Measurements from ENCODE around the gene SMIM36.
"Not testable (repeated sequence)": the region's sequence is repeated elsewhere in the genome, so short reads cannot be mapped to it uniquely, and the experiment has no call there.

SMIM36 gene

GRCh38 chr17:55454906-55455474 is 56.3 kb downstream of the SMIM36 start:
- no peak for DNase-seq (ENCODE audit: low spot score)

- no peak for DNase-seq (ENCODE audit: low spot score)
These were observed 57.3 kb downstream of the SMIM36 start for GRCh38 chr17:55453839-55454557.

GRCh38 chr17:55452139-55452790 is 59.0 kb downstream of the SMIM36 start:
- no peak for DNase-seq (ENCODE audit: low spot score)

DNA sequence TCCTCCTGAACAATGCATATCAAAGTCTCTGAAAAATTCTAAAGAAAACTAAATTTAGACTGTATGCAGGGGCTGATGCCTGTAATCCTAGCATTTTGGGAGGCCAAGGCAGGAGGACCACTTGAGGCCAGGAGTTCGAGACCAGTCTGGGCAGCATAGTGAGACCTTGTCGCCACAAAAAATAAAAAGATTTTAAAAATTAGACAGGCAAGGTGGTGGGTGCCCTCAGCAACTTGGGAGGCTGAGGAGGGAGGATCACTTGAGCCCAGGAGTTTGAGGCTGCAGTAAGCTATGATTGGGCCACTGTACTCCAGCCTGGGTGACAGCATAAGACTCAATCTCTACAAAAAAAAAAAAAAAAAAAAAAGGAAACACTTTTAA is 59.5 kb downstream of the SMIM36 start:
- DNase-seq (ENCODE audit: low spot score) = no peak

- no peak for DNase-seq (ENCODE audit: low spot score)
These were observed 60.0 kb downstream of the SMIM36 start for GRCh38 chr17:55451203-55451641.

DNA sequence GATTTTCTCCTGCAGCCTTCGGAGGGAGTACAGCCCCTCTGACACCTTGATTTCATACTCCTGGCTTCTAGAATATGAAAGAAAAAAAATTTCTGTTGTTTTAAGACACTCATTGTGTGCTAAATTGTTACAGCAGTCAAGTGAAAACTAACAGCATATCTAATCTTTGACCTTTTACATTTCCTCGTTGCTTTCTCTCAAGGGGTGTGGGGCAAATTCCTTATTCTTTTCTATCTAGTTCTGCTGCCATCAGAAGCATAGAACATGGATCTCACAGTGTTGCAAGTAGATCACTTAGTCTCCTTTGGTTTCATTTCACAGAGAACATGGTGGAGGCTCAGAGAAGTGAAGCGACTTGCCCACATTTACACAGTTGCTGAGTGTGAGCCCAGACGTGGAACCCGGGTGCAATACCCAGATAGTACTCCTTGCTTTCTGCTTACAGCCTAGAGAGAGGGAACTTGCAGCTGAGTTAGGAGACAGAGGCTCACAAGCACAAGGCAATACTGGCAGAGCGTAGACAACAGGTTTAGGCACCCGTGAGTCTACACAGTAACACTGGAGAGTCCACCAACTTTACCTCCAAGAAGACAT is 60.9 kb downstream of the SMIM36 start:
- DNase-seq (ENCODE audit: low spot score) = no peak

DNA sequence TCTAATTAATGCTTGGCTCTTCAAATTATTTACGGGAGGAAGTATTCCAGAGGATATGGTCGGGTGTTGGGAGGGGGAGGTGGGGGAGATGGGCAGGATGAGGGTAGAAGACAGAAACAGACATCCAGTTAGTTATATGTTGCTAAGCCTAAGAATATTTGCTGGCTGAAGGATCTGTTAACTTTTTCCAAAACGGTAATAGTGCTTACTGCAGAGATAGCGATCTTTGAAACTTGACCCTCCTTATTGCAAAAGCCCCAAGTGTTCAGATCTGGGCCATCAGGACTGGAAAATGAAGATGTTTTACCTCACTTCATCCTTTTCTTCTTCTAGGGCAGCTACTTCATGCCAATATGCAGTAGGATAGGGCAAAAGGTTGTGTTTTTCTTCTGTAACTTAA is 62.6 kb downstream of the SMIM36 start:
- DNase-seq (ENCODE audit: low spot score) = no peak

DNA sequence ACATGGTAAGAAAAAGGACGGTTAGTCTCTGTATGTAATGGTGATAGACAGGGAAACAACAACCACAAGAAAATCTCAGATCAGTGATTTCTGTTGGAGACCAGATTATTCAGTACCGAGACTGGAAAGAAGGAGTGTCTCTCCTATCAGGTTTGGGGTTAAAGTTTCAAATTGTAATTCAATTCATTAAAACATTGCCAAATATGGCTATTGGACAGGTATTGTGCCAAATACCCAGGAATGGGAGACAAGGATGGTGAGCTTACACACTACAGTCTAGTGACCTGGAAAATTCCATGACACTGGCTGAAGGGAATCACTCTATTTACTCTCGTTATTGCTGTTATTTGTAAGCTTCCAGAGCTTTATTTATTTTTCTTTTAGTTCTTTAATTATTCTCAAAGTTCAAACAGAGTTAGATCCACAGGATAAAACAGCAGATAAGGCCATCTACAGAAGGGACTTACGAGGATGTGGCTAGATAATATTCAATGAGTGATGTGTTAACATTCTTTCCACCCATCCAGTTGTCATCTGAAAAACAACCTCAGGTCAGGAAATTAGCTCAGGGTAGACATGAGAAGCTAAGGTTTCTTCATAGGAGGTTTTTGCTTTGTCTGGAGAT is 64.6 kb downstream of the SMIM36 start:
- DNase-seq (ENCODE audit: low spot score) = no peak

GRCh38 chr17:55446004-55446403 is 65.2 kb downstream of the SMIM36 start:
- not testable (repeated sequence) for DNase-seq (ENCODE audit: low spot score)

- no peak for DNase-seq (ENCODE audit: low spot score)
These were observed 66.5 kb downstream of the SMIM36 start for GRCh38 chr17:55444471-55445441.

DNA sequence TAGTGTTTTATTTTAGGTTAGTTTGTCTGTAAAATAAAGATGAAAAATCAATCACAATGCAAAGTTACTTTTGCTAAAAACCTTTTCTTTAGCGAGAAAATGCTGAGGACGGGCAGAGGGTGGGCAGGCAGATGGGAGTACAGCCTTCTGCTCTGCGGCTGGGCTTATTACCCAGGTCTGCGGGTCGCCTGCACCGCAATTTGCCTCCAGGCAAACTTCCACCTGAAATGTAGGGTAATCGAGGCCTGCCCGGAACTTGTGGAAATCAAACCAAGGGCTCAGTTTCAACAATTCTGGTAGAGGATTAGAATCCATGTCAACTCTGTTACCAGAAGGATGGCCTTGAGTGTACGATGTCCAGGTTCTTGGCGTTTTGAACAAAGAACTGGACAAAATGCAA is 67.3 kb downstream of the SMIM36 start:
- no peak for DNase-seq (ENCODE audit: low spot score)

DNA sequence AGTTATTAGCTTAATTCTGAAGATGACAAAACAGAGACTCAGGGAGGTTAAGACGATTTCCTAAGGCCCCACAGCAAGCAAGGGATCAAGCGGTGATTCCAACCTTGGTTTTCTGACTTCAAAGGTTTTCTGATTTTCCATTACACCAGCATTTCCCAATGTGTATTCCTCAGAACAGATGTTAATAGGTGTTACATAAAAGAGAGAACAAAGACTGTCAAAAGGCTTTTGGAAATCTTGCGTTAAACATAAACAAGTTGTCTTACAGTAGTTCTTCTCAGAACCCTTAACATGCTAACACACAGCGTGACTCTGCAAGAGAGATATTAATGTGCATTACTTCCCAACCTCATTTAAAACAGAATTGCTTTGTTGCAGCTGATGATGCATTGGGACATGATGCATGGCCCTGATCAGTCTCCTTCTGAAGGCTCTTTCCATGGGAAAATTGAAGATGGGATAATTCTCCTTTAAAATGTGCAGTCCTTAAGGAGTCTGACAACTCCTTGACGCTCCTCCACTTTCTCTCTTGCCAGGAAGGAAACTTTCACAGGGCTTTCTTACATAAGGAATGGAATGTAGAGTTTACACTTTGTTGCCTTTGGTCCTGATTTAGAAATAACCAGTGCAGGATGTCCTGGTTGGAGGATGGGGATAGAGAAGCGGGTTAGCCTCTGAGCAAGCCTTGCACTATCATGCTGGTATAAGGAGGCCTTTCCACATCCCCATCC is 68.1 kb downstream of the SMIM36 start:
- DNase-seq (ENCODE audit: low spot score) = no peak

DNA sequence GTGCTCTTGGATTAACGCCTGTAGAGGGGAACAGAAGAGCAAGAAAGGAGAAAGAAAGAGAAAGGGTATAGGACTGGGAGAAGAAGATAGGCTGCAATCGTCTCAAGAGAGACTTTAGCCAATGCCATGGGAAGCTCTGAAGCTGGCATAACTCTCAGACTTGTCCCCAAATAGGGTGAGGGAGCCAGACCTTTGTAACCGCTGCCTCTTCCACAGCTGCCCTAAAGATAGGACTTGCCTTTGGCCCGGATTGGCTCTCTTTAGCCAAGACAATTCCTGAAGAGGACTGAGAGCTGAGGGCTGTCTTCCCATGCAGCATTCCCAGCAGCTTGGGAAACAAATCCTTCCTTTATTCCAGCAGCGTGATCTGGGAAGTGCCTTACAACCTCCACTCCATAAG is 68.8 kb downstream of the SMIM36 start:
- no peak for DNase-seq (ENCODE audit: low spot score)

DNA sequence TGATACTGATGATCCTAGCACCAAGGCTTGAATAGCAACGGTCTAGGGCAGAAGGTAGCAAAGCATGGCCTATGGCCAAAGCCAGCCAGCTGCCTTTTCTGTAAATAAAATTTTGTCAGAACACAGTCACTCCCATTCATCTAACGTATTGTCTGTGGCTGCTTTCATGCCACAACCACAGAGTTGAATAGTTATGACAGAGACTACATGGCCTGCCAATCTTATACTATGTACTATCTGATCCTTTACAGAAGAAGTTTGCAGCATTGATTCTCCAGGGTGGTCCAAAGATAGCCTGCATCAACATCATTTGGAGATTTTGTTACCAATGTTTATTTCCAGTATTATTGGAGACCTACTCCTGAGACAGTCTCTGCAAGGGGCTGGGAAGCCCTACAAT is 69.7 kb downstream of the SMIM36 start:
- DNase-seq (ENCODE audit: low spot score) = no peak

GRCh38 chr17:55440391-55440790 is 70.9 kb downstream of the SMIM36 start:
- no peak for DNase-seq (ENCODE audit: low spot score)

- peak; percentile 94 for DNase-seq (ENCODE audit: low spot score)
These were observed 74.1 kb downstream of the SMIM36 start for GRCh38 chr17:55437159-55437605.

- DNase-seq (ENCODE audit: low spot score) = no peak
These were observed 74.8 kb downstream of the SMIM36 start for GRCh38 chr17:55436224-55437158.

- DNase-seq (ENCODE audit: low spot score) = no peak
These were observed 75.8 kb downstream of the SMIM36 start for GRCh38 chr17:55435408-55435807.

- DNase-seq (ENCODE audit: low spot score) = no peak
These were observed 76.5 kb downstream of the SMIM36 start for GRCh38 chr17:55434721-55435120.
